ENCODE measurements around the gene PUS7. TPM values are rescaled to one million over a fixed set of nuclear protein-coding genes. Genes with fewer than 3 reads are reported as not detected.

PUS7 gene
- total and polyA plus RNA-seq, 2 of the 8 experiments (the other 6 are each of a cell fraction or from before 2014, with no cell fraction given) = 18.9 to 65.2 TPM

- TF ChIP-seq PHF8 (conservative IDR thresholded peaks at IDR 0.05; ENCODE audit: low read depth, low read length) (no peak), SIN3A (conservative IDR thresholded peaks at IDR 0.05 in 1 of 2, IDR thresholded peaks at IDR 0.05 in 1 of 2; ENCODE audit: low read depth in 1 of 2, low read length in 2 of 2) (no peak), CTBP2 (IDR thresholded peaks at IDR 0.05; ENCODE audit: borderline replicate concordance, insufficient read depth, insufficient read length, low read length) (no peak), RAD21 (IDR thresholded peaks at IDR 0.05 in 1 of 2, conservative IDR thresholded peaks at IDR 0.05 in 1 of 2; ENCODE audit: low read depth in 2 of 2, low read length in 2 of 2) (no peak), ZNF274 (IDR thresholded peaks at IDR 0.05; ENCODE audit: borderline replicate concordance, extremely low read depth, low read length) (no peak), SP2 (IDR thresholded peaks at IDR 0.05; ENCODE audit: low read length) (no peak), ATF3 (IDR thresholded peaks at IDR 0.05; ENCODE audit: insufficient read depth, low read depth, low read length) (no peak)
Observed at GRCh38 chr7:105457619-105458225, 64.3 kb downstream of the PUS7 start (continued).
